ENCODE results near the gene ADAM19. TPM values are rescaled to one million over a fixed set of nuclear protein-coding genes. Genes with fewer than 3 reads are reported as not detected.

ADAM19 gene
- total and polyA plus RNA-seq, 2 of the 4 experiments (the other 2 are of a cell fraction) = 35.5 to 49.2 TPM

- H3K4ac ChIP-seq (ENCODE audit: low read depth, low read length) = no peak overlapping the region
- H3K14ac ChIP-seq (replicated peaks; ENCODE audit: low read depth, low read length) = no peak overlapping the region
- H3K4me2 ChIP-seq (ENCODE audit: low read depth, low read length) = no peak overlapping the region
- H2BK15ac ChIP-seq (ENCODE audit: low read depth, low read length) = no peak overlapping the region
- H3K23ac ChIP-seq (ENCODE audit: low read depth, low read length) = no peak overlapping the region
- no peak overlapping the region for H2AK9ac ChIP-seq (replicated peaks; ENCODE audit: low read depth, low read length, poor library complexity)
- H3K9ac ChIP-seq (ENCODE audit: low read depth, low read length) = no peak overlapping the region
- no peaks in the 10 kb centered on the region for H3K27me3 ChIP-seq (ENCODE audit: control insufficient read depth, insufficient read depth, low read length)
- no peak overlapping the region for H2BK120ac ChIP-seq (ENCODE audit: low read depth, low read length)
- no peak overlapping the region for H2AFZ ChIP-seq (replicated peaks; ENCODE audit: low read length, poor library complexity)
- DNase-seq = no peak
- dilution Hi-C loops (cut with HindIII; ENCODE audit: low sequenced_read_pairs, unreplicated experiment) = no loop called here
- no CpG with 5 or more reads among the region's 3 CpGs for WGBS, 2 experiments (ENCODE audit: extremely low coverage in 2 of 2, insufficient read length in 1 of 2)
- H3K4me3 ChIP-seq (ENCODE audit: insufficient read depth, low read depth, low read length) = no peak overlapping the region
- peaks cover 22% of the 10 kb centered on the region for H3K9me1 ChIP-seq (ENCODE audit: insufficient read depth, low read length)
- ChIA-PET CTCF (interaction anchor here (1.2 kb wide), 1 partner anchor 14 kb away, joined by 5 read pairs; no protein-coding TSS in a partner anchor), POLR2A (ENCODE audit: unreplicated experiment) (no interaction called here)
- H2AK5ac ChIP-seq (ENCODE audit: low read depth, low read length) = no peak overlapping the region
- TF ChIP-seq CEBPB (IDR thresholded peaks at IDR 0.05; ENCODE audit: low read depth, low read length) (no peak), POLR2A (IDR thresholded peaks at IDR 0.05; ENCODE audit: low read depth, low read length) (no peak), MAFK (IDR thresholded peaks at IDR 0.05; ENCODE audit: low read depth, low read length) (peak; percentile 91)
- H4K91ac ChIP-seq (ENCODE audit: insufficient read depth, low read depth, low read length) = no peak overlapping the region
- peaks cover 15% of the 10 kb centered on the region for H3K36me3 ChIP-seq (ENCODE audit: control insufficient read depth, insufficient read depth, low read length)
- no peak overlapping the region for H2BK5ac ChIP-seq (ENCODE audit: low read depth, low read length, poor library complexity, severe bottlenecking)
- no TSS peak for BruUV-seq (replicated peaks)
- H3K56ac ChIP-seq (ENCODE audit: extremely low read depth, insufficient read depth, low read length) = no peak overlapping the region
- H4K20me1 ChIP-seq (ENCODE audit: insufficient read depth, low read length) = no peaks in the 10 kb centered on the region
- in situ Hi-C loops (cut with MboI; ENCODE audit: low sequenced_read_pairs) = loop anchor here (5.0 kb wide), 1 partner anchor 108 kb away; no protein-coding TSS in a partner anchor
- peaks cover 14 to 42% of the 10 kb centered on the region in 2 experiments for H3K79me1 ChIP-seq (ENCODE audit: low read depth in 1 of 2, low read length in 2 of 2)
- ATAC-seq (ENCODE audit: low read depth) = no peak
- H4K5ac ChIP-seq (ENCODE audit: low read depth, low read length) = no peak overlapping the region
- no peak overlapping the region for H2BK20ac ChIP-seq (ENCODE audit: low read depth, low read length)
- intact Hi-C loops (cut with micrococcal nuclease) = loop anchor here (2.0 to 5.0 kb wide), 3 partner anchors 102 to 325 kb away; partner anchors contain the start of gene ADAM19
- H3K18ac ChIP-seq (ENCODE audit: low read depth, low read length) = no peak overlapping the region
- no peaks in the 10 kb centered on the region for H3K9me3 ChIP-seq (ENCODE audit: control insufficient read depth, insufficient read depth, low read length)
- no peak overlapping the region for H3K27ac ChIP-seq (ENCODE audit: insufficient read depth, low read length)
- no peak overlapping the region for H4K8ac ChIP-seq (ENCODE audit: low read depth in 2 of 2, low read length in 2 of 2)
- peaks cover 9% of the 10 kb centered on the region; the same call in 1 of the 2 replicates for H3K4me1 ChIP-seq (ENCODE audit: control insufficient read depth, insufficient read depth, low read length)
Measured at GRCh38 chr5:157475432-157475831, 100.1 kb downstream of the ADAM19 start.
